Measurements from ENCODE around the gene LPCAT1.
"Not testable (repeated sequence)": the region's sequence is repeated elsewhere in the genome, so short reads cannot be mapped to it uniquely, and the experiment has no call there.

The LPCAT1 gene

DNA sequence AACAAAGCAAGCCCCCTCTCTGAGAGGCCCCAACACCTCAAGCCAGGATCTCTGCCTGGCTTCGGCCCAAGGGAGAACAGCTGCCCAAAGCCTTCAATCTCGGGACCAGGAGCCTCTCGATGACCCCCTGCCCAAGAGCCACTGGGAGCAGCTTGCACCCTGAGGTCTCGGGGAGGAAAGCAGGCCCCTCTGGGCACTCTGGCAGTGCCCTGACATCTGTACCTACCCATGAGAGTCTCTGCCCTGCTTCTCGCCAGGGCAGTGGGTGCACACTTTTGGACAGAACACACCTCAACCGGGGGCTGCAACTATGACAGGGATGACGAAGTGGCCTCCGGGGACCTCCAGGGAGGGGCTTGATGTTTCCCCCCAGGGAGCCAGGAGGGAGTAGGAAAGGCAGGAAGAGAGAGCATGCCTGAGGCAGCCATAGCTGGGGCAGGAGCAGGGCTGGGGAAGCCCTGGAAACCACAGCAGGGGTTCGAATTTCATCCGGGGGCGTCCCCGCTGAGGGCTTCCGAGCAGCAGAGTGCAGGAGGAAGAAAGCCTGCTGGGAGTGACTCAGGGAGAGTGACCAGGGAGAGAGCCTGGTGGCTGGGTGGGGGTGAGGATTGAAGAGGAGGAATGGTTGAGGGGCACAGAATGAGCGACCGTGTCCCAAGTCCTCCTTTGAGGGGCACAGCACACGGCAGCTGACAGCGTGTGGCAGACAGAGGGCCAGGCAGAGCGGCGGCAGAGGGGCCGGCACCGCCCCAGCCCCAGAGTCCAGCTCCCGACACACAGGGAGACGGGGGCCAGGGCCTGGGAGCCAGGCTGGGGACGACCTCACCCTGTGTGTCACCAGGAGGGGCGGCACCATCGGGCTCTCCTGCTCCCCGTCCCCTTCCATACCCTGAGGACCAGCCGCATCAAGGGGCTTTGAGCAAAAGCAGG is 1.8 kb downstream of the LPCAT1 start:
- peak; percentile 24 for DNase-seq

DNA sequence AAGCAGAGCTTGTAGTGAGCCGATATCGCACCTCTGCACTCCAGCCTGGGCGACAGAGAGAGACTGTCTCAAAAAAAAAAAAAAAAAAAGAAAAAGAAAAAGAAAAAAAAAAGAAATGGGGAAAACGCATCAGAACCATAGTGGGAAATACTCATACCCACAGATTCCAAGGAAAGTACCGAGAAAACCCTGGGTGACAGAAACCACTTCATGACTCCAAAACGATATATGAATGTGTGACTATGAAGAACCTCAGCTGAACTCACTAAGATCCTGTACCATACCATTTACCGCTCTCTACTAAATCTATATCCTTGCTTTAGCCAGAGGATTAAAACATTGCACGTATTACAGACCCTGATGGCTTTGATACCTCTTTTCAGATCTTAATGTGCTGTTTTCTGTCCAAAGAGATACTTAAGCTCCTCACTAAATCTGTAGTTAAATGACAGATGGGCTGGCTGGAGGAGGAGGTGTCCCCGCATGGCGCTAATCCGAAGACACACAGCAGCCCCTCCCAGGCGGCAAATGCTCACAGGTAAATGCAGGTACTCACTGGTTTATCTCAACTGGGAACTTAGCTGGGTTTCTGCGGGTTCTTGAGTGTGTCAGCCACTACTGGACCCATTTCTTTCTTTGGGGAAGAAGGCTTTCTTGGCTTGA is 2.8 kb downstream of the LPCAT1 start:
- peak; percentile 16 for DNase-seq

DNA sequence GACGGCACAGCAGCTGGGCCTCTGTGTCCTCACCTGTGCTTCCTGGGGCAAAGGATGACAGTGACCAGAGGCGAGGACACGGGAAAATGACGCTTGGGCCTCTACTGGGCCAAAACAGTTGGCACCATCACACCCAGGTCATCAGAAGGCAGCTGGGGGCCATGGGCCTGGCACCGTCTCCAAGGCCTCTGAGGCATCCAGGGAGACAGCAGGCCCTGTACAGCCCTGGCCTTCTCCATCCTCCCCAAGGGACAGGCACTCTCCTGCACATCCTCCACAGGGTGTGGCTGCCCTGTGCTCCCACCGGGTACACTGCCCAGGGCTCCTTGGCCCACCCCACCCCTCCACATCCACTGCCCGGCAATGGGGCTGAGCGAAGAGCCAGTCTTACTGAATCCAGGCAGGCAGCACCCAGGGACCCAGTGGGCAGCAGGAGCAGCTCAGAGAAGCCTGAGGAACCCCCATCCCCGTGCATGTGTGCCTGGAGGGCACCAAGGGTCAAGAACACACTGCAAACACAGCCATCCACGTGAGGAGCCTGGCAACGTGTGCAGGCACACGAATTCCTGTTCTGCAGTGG is 4.0 kb downstream of the LPCAT1 start:
- peak; percentile 11 for DNase-seq

DNA sequence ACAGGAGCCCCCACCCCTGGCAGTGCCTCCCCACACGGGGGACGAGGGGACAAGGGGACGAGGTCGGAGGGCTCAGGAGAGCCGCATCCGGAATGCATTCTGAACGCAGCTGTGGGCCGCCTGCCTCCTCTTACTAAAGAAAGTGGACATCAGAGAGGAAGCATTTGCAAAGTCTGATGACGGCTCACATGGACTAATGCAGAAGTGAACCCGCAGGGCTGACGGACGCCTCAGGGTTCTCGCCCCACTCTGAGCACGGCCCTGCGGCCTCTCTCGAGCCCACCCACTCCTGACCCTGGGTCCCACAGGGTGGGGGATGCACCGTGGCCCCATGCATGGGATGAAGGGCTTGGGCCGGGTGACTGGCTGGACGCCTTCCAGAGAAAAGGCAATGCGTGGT is 5.9 kb downstream of the LPCAT1 start:
- DNase-seq, result peak; percentile 29

DNA sequence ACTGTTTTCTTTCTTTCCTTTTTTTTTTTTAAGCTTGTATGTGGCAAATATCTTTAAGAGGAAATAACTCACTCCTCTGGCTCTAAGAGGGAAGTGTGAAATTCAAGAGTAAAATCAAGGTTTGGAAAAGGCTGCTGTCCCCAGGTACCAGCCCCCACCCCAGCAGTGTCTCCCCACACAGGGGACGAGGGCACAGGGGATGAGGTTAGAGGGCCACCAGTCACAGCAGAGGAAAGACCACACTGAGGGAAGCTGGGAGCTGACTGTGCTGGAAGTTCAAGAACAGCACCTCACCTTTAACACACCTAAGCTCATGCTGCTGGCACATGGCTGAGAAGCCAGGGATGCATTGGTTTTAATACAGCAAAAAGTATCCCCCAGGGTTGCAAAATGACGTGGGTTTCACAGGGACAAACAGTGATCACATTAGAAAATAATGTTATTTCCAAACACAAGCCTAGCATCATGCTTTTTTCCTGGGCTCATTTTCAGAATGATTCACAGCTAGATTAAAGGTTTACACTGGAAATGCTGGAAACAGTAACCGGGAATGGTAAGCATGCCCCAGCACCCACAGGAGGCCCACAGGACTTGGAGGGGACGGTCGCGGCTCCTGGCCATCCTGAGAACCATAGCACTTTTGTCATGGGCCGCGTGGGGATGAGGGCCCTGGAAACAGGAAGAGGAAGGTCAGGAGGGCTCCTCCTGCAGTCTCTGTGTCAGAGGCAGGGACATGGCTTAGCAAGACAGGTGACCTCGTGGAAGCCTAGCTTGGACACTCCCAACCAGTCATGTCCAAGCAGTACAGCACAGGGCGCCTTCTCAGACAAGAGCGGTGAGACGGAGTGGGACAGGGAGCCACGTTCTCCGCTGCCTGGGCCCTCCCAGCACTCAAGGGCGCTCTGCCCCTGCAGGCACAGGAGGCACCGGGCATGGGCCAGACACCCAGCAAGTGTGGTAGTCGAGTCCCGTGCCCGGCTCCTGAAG is 6.9 kb downstream of the LPCAT1 start:
- DNase-seq, result peak; percentile 23

DNA sequence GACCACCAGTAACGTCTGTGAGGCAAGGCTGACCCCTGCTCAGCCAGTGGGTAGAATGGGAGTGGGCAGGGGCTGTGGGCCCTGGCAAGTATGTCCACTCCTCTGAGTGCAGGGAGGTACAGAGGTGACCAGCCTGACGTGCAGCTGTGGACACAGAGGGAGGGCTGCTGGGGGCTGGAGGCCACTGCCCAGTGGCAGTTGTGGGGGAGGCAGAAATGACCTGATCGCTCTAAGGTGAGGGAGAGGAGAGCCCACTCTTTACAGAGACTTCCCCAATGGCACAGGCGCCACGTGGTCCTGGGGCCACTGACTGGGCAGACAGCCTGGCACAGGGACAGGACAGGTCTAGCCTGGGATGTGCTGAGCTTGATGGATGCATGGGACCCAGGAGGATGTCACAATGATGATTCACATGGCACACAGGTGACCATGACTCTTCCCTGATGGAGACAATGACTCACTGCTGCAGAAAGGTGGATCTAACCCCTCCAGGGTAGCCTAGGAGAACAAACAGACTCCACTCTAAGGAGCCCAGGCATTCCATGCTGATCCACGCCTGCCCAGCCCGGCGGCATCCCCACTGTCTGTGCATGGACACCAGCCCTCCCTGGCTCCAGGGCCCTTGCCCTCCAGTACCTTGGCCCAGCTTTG is 7.7 kb downstream of the LPCAT1 start:
- DNase-seq, result peak; percentile 15

DNA sequence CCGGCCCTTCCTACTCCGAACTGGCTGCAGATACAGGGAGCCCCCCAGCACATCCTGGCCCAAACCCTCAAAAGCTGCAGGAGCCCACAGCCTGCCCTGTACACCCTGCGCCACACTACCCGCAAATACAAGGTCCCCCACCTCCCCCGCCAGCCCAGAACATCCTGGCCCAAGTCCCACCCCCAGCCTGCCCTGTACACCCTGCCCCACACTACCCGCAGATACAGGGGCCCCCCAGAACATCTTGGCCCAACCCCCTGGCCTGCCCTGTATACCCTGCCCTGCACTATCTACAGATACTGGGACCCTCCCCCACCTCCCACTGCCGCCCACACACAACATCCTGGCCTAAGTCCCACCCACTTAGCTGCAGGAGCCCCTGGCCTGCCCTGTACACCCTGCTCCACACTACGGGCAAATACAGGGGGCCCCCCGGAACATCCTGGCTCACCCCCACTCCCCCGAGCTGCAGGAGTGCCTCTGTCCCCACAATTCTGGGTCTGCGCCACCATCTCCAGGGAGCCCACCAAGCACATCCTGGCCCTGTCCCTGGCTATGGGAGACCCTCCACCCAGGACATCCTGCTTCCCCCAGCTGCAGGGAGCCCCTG is 8.3 kb downstream of the LPCAT1 start:
- no peak for DNase-seq

DNA sequence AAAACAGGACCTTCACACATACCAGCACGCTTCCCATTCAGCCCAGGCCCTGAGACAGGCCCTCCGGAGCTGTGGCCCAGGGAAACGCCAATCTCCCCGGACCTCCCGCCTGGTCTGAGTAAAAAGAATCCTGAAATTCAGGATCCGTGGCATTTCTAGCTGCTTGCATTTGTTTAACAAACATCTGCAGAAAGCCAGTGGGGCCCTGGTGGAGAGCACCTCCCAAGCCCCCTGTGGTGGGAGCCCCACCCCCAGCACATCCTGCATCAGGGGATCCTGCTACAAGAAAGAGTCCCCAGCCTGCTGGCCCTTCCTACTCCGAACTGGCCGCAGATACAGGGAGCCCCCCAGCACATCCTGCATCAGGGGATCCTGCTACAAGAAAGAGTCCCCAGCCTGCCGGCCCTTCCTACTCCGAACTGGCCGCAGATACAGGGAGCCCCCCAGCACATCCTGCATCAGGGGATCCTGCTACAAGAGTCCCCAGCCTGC is 8.9 kb downstream of the LPCAT1 start:
- not testable (repeated sequence) for DNase-seq

DNA sequence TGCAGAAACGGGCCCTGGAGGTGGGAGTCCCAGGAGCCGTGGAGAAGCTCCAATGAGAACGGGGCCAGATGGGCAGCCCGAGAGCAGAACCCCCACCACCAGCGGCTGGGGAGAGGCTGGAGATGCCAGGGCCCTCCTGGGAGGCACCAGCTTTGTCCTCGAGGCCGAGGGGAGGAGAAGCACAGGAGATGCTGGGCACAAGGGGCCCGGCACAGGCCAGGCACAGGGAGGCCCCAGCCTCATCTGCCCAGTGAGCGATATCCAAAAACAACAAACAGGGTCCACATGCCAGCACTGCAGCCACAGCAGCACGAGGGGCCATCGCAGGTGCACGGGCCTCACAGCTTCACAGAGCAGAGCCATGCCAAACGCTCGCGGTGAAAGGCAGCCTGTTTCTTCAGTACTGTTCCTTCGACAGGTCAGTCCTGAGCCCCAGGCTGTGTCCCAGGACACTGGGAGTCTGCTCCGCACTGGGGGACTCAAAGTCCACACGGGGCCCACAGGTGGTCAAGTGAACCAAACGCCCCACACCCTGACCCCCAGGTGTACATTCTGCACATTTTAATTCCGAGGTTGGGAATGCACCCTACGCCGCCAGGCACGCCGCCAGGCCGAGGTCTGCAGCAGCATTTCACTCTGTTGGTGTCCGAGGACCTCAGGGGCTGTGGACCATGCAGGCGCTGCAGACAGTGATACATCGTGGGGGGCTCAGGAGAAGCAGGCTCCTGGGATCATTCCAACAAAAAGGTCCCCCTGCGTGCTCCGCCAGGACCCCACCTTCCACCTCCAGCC is 9.5 kb downstream of the LPCAT1 start:
- DNase-seq, result peak; percentile 14

DNA sequence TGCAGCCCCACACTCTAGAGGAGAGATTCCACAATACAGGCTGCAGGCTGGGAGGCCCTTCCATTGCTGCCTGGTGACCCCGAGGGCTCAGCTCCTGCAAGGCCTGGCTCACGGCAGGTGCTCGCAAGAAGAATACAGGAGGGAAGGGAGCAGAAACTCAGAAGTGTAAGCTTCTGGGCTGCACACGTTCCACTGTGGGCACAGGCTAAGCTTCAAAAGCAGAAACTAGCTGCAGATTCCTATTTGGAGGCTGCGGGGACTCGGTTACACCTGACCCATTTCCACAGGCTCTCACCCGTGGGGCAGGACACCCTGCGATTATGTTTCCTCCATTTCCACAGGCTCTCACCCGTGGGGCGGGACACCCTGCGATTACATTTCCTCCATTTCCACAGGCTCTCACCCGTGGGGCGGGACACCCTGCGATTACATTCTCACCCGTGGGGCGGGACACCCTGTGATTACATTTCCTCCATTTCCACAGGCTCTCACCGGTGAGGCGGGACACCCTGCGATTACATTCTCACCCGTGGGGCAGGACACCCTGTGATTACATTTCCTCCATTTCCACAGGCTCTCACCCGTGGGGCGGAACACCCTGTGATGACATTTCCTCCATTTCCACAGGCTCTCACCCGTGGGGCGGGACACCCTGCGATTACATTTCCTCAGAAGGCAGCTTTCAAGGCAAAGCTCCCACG is 10.3 kb downstream of the LPCAT1 start:
- peak; percentile 21 for DNase-seq

DNA sequence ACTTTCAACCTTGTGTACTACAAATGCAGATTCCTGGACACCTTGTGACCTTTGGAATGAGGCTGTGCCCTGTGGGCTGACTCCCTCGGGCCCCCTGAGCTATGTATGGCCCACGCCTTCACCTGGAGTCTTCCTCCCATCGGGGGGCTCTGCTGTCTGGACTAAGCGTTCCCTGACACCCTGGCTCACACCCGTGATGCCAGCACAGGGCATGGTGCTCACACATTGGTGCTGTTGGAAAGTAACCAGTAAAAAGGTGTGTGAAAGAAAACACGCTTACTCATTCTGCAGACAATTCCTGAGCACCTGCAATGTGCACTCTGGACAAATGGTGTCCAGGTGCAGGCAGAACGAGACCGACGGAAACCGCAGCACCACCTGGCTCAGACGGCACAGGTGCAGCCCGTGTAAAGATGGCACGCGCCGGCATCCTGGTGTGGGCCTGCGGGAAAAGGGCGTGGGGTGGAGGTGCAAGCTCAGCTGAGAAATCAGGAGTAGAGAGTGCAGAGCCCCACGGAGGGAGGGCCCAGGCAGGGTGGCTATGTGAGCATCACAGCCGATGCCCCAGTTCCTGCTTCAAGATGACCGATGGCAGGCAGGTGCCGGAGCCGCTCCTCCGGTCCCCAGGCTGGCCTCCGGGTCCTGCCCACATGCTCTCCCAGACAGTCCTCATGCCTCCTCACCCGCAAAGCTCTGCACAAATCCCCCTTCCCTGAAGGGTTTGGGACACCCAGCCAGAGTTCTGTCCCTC is 11.0 kb downstream of the LPCAT1 start:
- DNase-seq, result peak; percentile 23

DNA sequence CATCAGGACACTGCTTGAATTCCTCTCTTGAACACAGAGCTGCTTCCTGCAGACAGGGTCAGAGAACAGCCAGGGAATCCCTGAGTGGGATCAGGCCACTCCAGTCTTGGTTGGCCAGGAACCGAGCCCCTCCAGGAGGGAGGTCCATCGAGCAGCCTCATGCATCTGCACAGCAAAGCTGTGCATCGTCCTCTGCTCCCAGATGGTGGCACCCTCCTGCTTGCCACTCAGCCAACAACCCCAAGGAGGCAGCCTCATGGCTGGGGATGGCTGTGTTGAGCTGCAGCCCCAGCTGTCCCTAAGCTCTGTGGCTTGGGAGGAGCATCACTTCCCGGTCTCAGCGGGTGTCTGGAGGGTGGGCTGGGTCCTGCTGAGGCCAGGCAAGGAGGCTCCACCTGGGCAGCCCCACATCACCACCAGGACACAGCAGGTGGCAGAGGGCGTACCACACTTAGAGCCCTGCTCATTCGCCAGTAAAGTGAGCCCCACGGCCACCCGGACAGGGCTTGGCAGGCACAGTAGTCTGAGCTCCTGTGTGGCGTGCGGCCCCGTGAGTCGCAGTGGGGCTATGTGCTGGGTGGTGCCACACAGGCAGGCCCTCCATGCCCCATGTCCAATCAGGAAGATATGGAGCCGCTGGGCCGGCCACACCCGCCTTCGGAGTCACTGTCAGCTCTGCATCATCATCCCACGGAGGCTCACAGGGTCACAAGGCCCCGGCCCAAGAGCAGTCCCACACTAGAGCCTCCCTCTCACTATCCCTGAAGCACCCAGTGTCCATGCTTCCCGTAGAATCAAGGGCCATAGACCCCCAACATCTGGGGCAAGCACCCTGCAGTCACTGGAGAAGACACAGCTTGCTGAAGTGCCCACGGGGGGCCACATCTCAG is 11.9 kb downstream of the LPCAT1 start:
- DNase-seq, result peak; percentile 25

DNA sequence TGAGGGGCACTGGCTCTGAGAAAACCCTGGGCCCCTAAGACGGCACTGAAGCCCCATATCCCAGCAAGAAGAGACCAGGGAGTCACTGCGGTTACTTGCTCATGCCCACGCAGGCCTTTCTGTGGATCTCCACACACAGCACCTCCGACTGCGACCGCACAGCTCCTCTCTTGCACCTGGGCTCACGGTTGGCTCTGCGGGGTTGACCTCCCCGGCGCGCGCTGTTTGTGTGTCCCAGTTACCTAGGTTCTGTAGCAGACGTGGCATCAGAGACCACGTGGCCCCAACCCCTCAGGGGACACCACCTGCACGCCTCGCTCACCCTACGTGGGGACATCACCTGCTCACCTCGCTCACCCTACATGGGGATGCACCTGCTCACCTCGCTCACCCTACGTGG is 12.7 kb downstream of the LPCAT1 start:
- no peak for DNase-seq

DNA sequence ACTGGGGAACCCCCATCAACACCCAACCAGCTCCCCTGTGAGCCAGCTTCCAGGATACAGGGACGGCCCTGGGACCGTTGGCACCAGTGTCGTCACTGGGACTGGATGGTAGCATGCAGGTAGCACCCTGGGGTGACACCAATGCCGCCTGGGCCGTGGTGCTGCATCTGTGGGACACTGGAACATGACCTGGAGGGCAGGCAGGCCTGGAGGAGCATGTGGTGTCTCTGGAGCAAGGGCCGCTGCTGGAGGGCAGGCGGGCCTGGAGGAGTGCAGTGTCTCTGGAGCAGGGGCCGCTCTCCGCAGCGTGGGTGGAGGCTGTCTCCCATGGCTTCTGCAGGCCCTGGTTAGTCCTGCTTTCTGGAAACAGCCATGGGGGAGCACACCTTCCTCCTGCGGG is 13.1 kb downstream of the LPCAT1 start:
- DNase-seq, result no peak

DNA sequence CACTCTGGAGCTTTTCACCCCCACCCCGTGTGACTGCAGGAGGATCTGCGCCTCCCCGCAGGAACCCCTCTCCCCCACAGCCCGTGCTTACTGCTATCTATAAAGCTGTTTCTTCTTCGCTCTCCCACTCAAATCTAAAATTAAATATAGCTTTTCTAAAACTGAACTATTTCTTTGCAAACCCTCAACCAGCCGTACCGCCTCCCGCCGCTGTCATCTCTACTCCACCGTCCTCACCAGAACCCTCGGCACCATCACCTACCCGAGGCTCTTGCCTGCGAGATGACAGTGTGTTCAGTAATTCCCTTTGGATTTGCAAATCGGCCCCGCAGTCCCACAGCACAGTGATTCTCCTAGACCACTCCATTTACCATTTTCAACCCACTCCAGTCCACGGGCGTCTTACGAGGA is 13.6 kb downstream of the LPCAT1 start:
- peak; percentile 25 for DNase-seq

DNA sequence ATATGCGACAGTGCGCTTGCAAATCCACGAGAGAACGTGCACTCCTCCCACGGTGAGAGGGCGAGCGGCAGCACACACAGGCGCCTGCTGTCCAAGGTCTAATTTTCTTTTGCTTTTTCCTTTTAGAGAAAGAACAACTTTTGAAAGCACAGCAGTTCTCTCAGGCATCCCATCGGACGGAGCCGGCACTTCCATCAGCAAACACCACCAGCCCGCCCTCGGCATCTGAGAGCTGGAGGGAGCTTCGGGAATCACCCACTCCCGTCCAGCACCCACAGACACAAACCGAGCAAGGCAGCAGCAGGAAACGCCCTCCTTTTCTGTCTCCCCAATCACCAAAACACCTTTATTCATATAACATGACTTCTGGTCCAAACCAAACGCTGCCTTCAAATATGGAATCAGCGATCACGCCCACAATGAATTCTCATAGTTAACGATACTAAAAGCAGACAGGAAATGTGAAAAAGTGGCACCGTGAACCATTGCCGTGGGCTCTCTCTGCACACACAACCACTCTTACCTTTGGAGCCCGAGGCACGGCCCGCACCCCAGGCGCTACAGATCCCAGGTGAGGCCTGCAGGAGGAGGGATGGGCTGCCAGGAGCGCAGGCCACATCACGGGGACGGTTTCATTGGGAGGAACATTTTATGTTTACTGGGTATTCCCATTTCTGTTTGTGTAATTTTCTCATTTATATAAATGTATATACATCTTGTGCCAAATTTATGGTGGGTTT is 14.2 kb downstream of the LPCAT1 start:
- DNase-seq, result peak; percentile 26

DNA sequence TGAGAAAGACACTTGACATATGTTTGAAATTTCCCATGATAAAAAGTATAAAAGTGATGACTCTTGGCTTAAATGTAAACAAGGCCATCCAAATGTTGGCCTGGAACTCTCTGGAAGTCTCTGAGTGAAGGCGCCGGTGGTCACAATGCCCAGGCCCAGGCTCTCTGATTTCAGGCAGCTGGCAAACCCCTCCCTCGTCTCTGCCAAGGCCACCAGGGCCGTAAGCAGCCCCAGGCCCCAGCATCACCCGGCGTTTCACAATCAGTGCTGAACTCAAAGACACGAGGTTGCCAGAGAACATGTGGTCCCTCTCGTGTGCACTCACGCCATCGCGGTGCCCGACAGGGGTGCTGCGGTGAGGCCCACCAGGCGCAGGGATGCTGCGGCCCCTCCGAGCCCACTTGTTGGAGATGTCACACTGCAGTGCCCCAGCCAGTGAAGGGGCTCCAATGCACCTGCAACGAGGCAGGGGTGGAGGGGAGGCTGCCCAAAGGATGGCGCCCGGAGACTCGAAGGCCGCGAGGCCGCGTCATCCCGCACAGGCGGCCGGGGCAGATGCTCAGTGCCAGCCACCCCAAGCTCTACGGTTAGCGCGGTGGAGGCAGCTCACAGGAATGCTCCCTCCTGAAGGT is 15.0 kb downstream of the LPCAT1 start:
- no peak for DNase-seq

All from activated CD4-positive, CD25-positive, alpha-beta regulatory T cell treated with anti-CD3 and anti-CD28 coated beads, Interleukin-2, amount 50 U/mL, for 72 hours (primary cell).